GM18526 (cell line): ENCODE results near the gene GPC3.

ENCODE experiments used
- POLR2A ChIP-seq: IDR thresholded peaks from 3 replicates; pipeline ENCODE4 v1.6.1; 2011; ENCODE audit not compliant: insufficient read length; ENCODE audit errors: extremely low read depth

Gene GPC3

DNA sequence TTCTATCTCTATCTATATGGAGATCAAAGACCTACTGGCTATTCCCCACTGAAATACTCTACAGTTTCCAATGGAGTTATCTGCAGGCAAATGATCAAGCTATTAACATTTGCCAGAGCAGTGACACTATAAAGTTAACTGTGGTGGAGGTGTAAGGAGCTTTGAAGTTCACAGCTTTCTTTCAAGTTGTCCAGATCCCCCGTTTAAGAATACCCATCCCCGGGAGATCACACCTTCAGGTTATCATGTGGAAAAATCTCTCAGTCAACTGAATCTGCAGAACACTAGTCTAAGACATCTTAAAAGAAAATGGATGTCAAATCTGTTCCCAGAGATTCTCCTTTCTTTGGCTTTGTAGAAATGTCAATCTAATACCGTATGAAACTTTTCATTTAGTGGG is 80.1 kb downstream of the GPC3 start:
- TF ChIP-seq POLR2A = no peak

GRCh38 chrX:133897593-133898163 is 87.7 kb downstream of the GPC3 start:
- no peak for TF ChIP-seq POLR2A

DNA sequence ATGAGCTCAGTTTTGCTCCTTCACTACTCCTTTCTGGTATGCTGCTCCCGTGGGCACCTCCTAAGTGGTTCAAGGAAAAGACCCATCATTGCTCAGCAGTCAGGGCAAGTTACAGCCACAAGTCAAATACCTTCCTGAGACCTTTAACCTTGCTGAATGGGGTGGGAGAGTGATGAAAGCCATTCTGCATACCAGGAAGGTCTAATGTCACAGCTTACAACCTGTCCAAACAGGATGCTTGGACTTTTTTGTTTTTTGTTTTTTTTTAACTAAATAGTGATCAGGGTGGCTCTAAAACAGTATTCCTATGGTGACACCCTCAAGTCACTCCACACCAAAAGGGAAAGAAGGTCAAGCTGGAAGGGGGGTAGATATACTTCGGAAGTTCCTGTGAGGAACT is 93.1 kb downstream of the GPC3 start:
- TF ChIP-seq POLR2A = no peak

DNA sequence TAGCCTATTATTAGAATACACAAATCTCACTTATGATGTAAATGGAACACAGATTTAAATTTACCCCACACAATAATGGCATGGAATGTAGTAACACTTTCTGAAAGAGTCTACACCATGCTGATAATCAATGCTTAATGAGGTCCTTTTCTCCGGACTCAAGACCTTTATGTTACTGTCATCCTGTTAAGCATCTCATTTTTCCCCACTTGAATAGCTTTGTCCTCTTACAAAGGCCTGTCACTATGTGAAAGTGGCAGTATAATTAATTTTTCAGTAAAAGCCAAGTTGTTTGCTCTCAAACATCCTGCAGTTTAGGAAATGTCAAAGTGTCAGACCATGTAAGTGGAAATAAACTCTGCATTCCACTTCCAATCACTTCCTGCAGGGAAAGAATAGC is 96.4 kb downstream of the GPC3 start:
- TF ChIP-seq POLR2A = no peak

DNA sequence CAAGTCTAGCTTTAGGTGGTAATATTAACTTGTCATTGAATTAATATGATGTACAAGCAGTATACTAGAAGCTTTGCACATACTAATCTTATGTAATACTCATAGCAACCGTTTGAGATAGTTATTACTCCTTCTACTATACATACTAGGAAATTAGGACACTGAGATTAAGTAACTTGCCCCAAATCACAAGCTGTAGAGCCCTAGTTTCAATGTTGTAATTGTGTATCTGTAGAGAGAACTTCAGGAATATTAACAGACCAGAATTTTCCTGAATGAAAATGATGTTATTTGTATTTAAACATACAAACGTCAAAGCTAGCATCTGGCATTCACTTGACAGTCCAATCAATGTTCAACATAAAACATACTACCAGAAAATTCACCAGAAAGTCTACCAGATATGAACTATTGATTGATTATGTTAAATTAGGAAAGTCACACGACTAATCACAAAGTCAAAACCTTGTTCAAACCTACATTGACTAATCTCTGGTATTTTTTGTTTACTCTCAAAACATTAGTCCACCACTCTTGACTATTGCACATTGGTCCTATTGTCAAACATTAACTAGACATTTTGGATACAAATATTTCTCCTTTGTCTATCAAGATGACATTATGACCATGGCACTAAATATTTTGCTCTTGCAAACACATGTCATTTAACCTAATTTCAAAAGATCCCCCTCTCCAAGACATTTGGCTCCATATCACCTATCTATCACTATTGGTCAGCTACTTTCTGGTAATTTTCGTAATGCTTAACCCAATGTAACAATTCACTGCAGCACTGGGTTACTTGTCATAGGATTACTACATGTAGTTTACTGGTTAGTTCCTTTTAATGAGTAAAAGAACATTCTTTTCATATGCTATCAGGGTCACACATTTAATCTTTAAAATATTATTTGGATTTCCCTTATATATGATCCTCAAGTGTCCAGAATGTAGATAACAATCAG is 100.7 kb downstream of the GPC3 start:
- no peak for TF ChIP-seq POLR2A

DNA sequence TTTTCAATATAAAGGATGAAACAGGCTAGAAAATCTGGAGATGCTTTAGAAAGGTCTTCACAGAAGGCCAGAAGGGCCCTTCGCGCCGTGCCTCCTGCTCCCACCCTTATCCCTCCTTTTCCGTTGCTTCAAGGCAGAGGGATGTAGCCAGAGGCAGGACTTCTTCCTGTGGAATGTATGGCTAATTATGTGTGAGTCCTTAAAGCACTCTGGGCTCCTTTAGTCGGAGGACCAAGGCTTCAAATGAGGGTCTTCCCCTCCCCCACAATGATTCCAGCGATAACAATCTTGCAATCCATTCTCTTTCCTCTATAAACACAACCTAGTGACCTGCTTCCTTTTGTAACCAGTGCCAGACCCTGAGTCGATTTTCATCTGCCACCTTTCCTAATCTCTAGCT is 103.5 kb downstream of the GPC3 start:
- no peak for TF ChIP-seq POLR2A

GRCh38 chrX:133881007-133881406 is 104.4 kb downstream of the GPC3 start:
- no peak for TF ChIP-seq POLR2A

DNA sequence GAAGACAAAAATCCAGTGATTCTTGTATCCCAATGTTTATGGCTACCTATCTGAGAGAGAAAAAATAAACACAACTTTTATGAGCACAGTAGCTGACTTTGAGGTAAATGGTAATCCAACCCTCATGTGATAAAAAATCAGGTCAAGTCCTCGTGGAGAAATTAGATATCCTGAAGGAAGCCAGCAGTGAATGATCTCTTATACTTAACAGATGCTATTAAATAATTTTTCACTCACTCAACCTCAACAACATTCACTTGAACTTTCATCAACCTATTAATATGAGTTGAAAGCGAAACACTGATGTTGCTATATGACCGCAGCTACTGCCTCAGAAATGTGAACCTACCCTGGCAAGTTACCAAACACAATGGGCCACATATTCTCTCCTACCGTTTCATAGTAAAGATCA is 105.4 kb downstream of the GPC3 start:
- TF ChIP-seq POLR2A = no peak

- TF ChIP-seq POLR2A = no peak
Observed at GRCh38 chrX:133878710-133879109, 106.7 kb downstream of the GPC3 start.

GRCh38 chrX:133876646-133877045 is 108.7 kb downstream of the GPC3 start:
- no peak for TF ChIP-seq POLR2A

DNA sequence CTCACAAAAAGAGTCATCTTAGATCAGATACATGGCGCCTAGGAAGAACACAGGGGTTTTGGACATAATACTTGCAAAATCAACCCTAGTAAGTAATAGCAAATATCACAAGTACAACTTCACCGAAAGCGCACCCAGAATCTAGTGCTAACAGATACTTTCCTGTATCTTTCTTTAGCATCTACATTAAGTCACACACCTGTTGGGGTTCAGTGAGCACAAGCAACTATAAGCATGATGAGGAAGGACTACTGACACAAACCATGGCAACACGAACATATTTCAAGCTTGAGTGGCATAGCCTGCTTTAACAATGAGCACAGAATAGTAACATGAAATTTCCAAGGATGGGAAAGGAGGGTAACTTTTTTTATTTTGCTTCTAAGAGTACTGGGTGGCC is 116.1 kb downstream of the GPC3 start:
- no peak for TF ChIP-seq POLR2A

GRCh38 chrX:133868682-133869081 is 116.7 kb downstream of the GPC3 start:
- no peak for TF ChIP-seq POLR2A

GRCh38 chrX:133868250-133868649 is 117.1 kb downstream of the GPC3 start:
- no peak for TF ChIP-seq POLR2A

GRCh38 chrX:133865761-133866471 is 119.5 kb downstream of the GPC3 start:
- TF ChIP-seq POLR2A = no peak

DNA sequence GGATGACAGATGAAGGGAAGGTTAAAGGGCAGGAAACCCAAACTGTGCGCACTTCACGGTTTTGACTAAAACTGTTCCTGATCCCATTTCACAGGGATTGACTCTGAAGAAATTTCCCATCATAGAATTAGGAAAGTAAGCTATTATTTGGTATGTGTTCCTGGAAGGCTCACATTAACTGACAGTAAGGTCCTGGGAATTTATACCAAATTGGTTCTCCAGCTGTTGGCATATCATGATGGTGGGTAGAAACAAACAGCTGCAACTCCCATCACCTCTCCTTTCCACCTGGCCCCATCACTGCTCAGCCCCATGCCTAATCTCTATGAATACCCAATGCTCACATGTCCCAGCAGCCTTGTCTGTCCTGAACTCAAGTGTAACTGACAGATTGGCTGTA is 121.2 kb downstream of the GPC3 start:
- no peak for TF ChIP-seq POLR2A

DNA sequence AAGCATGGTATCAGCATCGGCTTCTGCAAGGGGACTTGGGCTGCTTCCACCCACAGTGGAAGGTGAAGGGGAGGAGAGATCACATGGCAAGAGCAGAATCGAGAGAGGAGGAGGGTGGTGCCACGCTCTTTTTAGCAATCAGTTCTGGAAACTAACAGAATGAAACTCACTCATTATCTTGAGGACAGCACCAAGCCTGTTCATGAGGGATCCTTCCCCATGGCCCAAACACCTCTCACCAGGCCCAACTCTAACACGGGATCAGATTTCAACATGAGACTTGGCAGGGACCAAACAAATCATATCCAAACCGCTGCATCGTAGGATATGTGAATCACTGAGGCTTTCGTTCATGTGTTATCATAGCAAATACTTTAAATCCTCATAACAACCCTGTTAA is 125.5 kb downstream of the GPC3 start:
- TF ChIP-seq POLR2A = no peak
